ENCODE measurements around the gene COL17A1. TPM values are rescaled to one million over a fixed set of nuclear protein-coding genes. Genes with fewer than 3 reads are reported as not detected.

The COL17A1 gene
- total and polyA plus RNA-seq, 2 of the 13 experiments (the other 11 are each of a cell fraction or from before 2014, with no cell fraction given) = 0.03 TPM; not detected in 1

GRCh38 chr10:104120903-104121484 lies 35.3 kb upstream of the COL17A1 start (continued):
- no peak for TF ChIP-seq MED8 (CRISPR knock-in tag; IDR thresholded peaks at IDR 0.05; ENCODE audit: insufficient replicate concordance)
- no peak for TF ChIP-seq ATF7-NPFF (CRISPR knock-in tag; IDR thresholded peaks at IDR 0.05; ENCODE audit: low read depth)
- TF ChIP-seq CHCHD3 (CRISPR knock-in tag; IDR thresholded peaks at IDR 0.05) = no peak

GRCh38 chr10:104120512-104120902 lies 34.8 kb upstream of the COL17A1 start:
- FAIRE-seq = no peak
- Histone ChIP-seq H3K79me2 (ENCODE audit: insufficient read depth, low read length) (no peaks in the 10 kb centered on the region), H2AFZ (ENCODE audit: low read length) (peak overlapping the region; percentile 66), H3K27ac (ENCODE audit: extremely low read length, insufficient read depth, low read length) (peak overlapping the region; percentile 98), H3K4me1 (ENCODE audit: insufficient read depth, low read length) (peaks cover 23% of the 10 kb centered on the region), H4K20me1 (ENCODE audit: insufficient read depth, low read length) (no peaks in the 10 kb centered on the region), H3K9me3 (ENCODE audit: low read length) (no peaks in the 10 kb centered on the region), H3K4me2 (ENCODE audit: low read depth, low read length) (peak overlapping the region; percentile 94), H3K9ac (ENCODE audit: insufficient read depth, low read depth, low read length) (peak overlapping the region; percentile 94; the same call in 1 of the 2 replicates), H3K27me3 (ENCODE audit: control insufficient read depth in 1 of 2, insufficient read depth in 2 of 2, low read length in 2 of 2) (peaks cover 0 to 2% of the 10 kb centered on the region in 2 experiments; a peak in 1 of 5 replicates), H3K36me3 (replicated peaks in 1 of 2; ENCODE audit: control insufficient read depth in 1 of 2, insufficient read depth in 2 of 2, low read length in 2 of 2) (no peaks in the 10 kb centered on the region), H3K4me3 (replicated peaks in 1 of 3; ENCODE audit: insufficient read depth in 1 of 3, low read depth in 2 of 3, low read length in 3 of 3) (peak overlapping the region; percentile 70 to 87 (median 78); a peak in 5 of 6 replicates)
- in situ Hi-C loops (cut with HindIII; ENCODE audit: extremely low pct_ligation_motif_present, low pct_unique_long_range_greater_than_20kb) = loop anchor here (5.0 kb wide), 1 partner anchor 233 kb away; no protein-coding TSS in a partner anchor
- no peak for ATAC-seq
- DNase-seq (ENCODE audit: low spot score) = no peak
- POLR2A ChIA-PET = interaction anchor here (0.8 to 2.2 kb wide), 7 partner anchors 10 to 158 kb away, joined by 3 to 16 read pairs (median 5); partner anchors contain the start of gene CFAP43
- CTCF ChIA-PET (ENCODE audit: low intra/inter-chr PET ratio, low total read pairs) = no interaction called here
- TF ChIP-seq, protein P1, sequence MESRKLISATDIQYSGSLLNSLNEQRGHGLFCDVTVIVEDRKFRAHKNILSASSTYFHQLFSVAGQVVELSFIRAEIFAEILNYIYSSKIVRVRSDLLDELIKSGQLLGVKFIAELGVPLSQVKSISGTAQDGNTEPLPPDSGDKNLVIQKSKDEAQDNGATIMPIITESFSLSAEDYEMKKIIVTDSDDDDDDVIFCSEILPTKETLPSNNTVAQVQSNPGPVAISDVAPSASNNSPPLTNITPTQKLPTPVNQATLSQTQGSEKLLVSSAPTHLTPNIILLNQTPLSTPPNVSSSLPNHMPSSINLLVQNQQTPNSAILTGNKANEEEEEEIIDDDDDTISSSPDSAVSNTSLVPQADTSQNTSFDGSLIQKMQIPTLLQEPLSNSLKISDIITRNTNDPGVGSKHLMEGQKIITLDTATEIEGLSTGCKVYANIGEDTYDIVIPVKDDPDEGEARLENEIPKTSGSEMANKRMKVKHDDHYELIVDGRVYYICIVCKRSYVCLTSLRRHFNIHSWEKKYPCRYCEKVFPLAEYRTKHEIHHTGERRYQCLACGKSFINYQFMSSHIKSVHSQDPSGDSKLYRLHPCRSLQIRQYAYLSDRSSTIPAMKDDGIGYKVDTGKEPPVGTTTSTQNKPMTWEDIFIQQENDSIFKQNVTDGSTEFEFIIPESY (CRISPR knock-in tag; IDR thresholded peaks at IDR 0.05) = no peak
- TF ChIP-seq EHMT2 (IDR thresholded peaks at IDR 0.05; ENCODE audit: borderline replicate concordance, low read depth, low read length) = 0 out of 2 replicates have a peak, but pooled peaks have one; percentile 22
- BruUV-seq (replicated peaks) = no TSS peak
- WGBS (ENCODE audit: low lambda C conversion rate) = 31% methylated on average over 2 of the region's 2 CpGs
- intact Hi-C loops (cut with micrococcal nuclease; ENCODE audit: unreplicated experiment) = loop anchor here (2.0 to 10.0 kb wide), 6 partner anchors 68 to 227 kb away; partner anchors contain the start of genes GSTO1, SLK and STN1
